HG02571 (cell line): ENCODE measurements around the gene TSPAN12.
"Not testable (repeated sequence)": the region's sequence is repeated elsewhere in the genome, so short reads cannot be mapped to it uniquely, and the experiment has no call there.

Experiments
- ATAC-seq: cut with Tn5 transposase; IDR thresholded peaks from one replicate; pipeline ENCODE4 v1.9.1; 2021; ENCODE audit warnings: mild to moderate bottlenecking, moderate library complexity; ENCODE audit not compliant: unreplicated experiment

TSPAN12 gene

DNA sequence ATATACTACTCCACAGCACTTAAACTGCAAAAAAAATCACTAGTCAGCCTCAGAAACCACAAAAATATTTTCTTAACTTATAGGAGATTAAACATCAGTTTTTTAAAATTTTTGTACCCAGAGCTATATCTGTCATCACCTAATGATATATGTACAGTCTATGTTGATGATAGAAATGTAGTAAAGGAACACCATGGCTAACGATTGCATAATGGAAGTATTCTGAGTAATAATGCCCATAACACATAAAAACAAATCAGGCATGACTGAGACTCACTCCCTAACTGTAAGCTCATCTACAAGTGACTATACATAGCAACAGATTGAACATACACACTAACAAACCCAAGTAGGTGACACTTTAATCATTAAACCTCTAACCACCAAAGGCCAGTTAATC is 51.3 kb downstream of the TSPAN12 start:
- no peak for ATAC-seq

DNA sequence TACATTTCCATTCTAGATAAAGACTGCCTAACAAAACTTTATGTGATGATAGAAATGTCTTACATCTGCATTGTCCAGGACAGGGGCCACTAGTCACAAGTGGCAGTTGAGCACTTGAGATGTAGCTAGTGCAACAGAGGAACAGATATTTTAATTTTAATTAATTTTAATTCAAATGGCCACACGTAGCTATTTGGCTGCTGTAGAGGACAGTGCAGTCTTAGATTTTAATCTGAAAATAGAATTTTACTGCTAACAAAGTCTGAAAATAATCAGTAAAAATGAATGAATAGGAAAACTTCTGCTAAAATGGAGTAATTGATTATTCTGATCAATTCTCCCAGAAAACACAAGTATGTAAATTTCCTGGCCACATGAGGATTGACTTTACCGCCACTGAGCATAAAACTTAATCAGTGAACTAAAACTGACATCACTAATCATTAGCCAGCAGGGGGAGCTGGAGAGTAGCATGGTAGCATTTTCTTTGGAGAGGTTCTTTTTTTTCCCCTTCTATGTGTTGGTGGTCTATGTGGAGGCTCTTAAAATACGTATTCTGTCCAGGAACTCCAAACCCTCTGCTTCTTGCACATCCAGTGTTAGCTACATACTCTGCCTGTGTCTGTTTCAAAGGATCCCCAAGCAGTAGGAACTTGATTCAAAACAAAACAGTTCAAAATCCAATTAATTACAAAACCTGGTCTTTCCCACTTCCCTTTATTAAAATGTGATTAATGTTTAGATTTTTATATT is 52.1 kb downstream of the TSPAN12 start:
- peak; percentile 65 for ATAC-seq

DNA sequence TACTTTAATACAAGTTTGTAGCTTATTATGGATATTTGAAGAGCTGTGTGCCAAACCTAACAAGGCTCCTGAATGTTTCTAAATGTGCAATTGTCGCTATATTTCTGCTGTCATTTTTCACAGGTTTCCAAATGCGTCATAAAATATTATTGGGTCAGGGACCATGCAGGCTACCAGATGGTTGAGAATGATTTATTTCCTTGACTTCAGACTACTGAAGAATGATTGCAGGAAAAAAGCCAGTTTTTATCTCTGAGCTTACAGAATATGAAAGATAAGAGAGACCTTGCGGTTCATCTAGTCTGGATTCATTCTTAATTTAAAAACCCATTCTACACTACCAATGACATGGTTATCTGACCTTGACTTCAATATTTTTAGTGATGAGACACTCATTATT is 55.2 kb downstream of the TSPAN12 start:
- no peak for ATAC-seq

DNA sequence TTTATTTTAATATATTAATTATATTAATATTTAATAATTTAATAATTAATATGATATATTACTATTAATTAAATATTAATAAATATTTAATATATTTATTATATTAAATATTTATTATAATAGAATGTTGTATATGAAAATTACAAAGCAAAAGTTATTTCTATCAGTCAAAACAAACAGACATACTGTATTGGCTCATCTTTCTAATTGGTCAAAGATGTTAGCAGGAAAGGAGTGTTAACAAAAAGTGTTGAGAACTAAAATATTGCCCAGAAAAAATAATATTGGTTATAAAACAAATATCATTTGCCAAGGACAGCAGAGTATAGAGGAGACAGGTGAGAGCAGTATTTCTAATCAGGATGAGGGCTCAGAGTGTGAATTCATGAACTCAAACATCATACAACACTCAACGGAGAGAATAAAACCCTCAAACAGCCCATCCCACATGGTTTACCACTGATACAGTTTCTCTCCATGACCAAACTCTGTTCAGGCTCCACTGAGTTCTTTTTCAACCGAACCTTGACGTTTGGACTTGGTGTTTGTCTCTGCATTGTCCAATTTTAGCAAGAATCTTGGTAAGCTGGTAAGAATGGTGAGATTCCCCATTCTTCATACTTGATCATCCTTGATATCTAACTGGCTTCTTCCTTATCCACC is 58.0 kb downstream of the TSPAN12 start:
- no peak for ATAC-seq

DNA sequence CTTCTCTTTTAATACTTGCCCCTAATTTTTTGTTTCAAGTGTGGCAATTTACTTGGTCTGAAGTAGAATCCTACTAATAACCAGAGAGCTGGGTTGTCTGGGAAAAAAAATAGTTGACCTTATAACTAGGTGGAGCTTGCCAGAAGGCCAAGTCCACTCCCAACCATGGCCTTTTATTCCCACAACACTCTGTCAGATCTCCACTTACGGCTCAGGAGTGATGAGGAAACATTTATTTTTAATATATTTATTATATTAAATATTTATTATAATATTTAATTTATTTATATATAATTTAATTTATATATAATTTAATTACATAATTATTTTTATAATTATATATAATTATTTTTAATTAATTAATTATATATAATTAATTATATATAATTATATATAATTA is 58.8 kb downstream of the TSPAN12 start:
- no peak for ATAC-seq

DNA sequence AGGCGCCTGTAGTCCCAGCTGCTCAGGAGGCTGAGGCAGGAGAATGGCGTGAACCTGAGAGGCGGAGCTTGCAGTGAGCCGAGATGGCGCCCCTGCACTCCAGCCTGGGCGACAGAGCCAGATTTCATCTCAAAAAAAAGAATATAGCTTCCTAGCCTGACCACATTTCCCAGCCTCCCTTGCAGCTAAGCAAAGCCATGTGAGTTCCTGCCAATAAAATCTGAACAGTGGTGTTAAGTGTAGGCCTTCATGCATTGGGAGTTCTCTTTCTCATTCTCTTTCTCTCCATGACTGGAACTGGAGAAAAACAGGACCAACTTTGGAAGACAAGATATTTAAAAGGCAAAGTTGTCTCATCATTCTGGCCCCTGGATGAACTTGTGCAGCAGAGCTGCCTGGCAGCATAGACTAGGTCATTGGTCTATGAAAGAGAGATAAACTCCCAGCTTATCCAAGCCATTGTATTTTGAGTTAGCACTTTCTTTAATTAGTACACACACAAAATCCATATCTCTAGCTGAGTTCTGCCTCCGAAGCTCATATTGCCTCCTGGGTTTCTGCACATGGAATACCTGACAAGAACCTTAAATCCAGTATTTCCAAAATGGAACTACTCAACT is 60.8 kb downstream of the TSPAN12 start:
- ATAC-seq = no peak

DNA sequence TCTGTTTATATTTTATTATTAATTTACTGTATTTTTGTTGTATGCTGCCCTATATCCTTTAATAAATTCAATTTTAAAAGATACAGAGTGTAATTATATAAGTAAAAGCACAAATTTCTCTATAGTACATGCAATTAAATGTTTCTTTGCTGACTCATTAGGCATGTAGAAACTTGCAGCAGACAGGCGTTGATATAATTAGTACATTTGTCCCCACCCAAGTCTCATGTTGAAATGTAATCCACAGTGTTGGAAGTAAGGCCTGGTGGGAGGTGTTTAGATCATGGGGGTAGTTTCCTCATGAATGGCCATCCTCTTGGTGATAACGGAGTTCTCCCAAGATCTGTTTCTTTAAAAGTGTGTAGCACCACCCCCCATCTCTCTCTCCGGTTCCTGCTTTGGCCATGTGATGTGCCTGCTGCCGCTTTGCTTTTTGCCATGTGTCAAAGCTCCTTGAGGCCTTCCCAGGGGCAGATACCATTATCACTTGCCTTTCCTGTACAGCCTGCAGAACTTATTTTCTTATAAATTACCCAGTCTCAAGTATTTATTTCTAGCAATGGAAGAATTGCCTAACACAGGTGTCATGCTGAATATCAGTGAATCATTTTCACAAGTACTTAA is 63.7 kb downstream of the TSPAN12 start:
- no peak for ATAC-seq

DNA sequence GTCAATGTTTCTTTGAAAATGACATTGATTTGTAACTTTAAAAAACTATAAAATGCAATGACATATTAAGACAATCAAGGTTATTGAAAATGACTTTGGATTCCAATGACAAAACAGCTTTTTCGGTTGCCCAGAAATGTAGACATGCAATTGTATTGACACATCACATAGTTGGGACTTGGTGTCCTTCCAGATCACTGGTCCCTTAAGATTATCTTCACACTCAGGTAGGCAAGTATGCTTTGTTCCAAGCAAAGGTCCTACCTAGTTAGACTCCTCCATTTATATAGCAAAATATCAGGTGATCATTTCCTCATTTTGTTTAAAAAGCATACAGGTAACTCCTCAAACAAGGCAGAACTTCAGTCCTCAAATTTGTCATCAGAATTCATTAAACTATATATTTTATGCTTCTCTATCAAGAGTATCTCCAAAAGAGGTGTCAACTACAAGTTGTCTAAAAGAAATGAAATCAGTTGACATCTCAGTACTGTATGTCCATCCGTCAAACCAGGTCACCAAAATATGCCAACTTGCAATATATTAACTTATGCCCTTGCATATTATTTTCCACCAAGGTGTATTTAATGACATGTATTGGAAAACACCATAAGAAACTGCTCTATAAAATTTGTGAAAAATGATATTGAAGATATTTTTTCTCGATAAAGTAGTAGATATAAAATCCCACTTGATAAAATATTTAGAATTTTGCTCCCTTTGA is 64.6 kb downstream of the TSPAN12 start:
- no peak for ATAC-seq

DNA sequence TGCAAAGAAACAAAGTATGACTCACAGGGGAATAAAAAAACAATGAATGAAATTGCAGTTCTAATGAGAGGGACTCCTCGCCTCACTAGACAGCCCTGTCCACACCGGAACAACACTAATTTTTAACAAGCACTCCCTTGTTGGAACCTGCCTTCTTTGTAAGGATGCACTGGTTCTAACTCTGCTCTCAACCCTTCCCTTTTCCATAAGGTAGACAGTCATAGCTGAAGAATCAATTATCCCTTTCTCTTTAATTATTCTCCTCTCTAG is 65.1 kb downstream of the TSPAN12 start:
- no peak for ATAC-seq

DNA sequence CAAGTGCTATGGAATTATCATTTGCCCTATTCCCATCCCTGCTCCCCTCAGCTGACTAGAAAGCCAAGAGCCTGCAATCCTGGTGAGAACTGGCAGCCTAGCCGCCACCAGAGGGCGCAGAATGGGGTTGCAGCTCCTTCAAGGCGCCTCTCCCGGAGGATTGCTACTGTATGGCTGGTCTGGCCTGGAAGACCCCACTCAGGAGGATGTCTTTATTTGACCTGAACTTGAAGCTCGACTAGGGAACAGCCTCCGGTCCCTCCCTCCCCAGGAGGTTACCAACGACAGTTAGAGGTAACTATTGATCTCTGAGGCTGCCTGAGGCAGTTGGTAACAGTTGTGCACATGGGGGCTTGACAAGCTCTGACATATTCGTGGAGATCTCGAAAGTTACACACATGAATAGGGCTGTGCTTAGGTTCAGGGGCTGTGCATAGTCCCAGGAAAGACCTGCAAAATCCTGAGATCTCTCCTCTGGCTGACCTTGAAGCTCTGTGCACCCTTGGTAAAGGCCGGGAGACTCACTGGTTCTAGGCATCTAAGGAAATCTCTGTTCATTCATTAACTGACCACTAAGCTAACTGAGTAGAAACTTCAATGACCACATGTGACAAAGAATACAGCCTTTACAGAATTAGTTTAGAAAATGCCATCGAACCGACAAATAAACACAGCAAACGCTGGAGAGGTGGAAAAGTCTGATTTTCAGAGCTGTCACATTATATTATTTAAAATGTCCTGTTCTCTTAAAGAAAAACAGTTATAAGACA is 65.7 kb downstream of the TSPAN12 start:
- ATAC-seq = peak; percentile 92

DNA sequence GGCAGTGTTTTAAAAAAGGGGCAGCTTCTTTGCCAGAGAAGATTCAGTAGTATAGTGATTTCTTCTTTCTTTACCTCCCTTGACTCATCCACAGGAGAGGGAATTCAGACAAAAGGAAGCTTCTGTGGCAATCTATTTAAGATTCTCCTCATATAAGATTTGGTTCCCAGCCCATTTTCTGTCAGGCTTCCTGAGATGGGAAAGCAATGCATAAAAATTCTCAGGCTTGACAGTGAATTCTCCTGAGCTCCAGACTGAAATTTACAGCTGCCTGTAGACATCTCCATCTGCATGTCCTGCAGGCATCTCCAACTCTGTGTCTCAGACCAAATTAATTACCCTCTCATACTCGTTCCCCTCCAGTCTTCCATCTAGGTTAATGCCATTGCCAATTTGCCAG is 72.8 kb downstream of the TSPAN12 start:
- no peak for ATAC-seq

DNA sequence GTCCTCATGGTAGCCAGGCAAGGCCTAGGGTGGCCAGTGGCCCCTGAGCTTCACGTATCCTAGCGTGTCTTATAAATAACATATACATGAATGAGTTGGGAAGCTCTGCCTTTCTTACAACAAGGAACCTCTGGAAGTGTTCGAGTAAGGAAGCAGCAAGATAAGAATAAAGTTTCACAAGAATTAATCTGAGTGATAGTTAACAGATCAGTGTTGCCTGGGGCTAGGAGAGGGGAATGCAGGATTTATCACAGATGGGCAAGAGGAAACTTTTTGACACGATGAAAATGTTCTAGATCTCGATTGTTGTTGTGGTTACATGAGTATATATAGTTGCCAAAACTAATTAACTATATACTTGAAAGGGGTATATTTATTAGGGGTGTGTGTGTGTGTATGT is 74.2 kb downstream of the TSPAN12 start:
- ATAC-seq = no peak

DNA sequence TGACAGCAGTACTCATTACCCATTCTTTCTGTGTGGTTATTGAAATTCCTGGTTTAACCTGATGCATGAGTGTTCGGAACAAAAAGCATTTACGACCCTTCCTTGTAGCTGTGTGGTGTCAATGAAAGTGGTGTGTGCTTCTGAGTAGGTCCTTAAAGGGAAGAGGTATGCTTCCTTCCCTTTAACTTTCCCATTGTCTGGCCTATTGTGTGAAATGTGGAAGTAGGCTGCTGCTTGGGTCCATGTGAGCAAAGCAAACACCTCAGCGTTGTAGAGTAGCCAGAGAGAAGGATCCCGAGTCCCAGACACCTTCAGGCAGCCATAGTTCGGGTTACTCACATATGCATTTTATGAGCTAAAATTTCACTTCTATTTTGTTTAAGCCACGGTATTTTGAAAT is 74.7 kb downstream of the TSPAN12 start:
- no peak for ATAC-seq

DNA sequence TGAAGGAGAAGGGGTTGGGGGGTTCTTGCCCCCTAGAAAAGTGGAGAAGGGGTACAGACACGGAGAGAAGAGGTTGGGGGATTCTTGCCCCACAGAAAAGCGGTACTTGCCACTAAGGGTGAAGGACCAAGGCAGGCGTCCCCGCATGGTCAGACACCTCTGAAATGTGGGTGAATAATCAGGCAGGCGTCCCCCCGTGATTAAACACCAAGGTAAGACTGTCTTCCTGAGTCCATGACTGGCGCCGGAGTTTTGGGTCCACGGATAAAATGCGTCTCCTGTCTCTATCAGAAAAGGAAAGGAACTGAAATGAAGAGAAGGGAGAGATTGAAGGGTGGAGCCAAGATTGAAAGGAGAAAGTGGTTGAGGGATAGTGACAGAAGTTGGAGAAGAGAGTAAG is 76.0 kb downstream of the TSPAN12 start:
- not testable (repeated sequence) for ATAC-seq

DNA sequence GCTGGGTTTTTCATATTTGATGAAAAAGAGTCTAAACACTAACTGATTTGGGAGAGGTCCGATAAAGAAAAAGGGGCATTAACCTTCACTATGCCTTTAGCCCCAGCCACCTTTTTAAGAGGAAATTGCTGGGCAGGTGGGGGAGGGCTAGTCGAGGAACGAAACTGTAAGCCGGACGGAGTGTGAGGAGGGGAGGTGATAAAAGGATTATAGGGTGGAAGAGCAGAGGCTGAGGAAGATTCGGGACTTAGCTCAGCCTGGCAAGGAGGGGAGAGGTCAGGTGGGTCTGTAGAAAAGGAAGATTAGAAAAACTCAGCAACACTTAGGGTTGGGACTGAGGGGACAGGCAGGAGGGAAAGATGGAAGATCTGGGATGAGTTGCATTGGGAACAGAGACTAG is 77.0 kb downstream of the TSPAN12 start:
- no peak for ATAC-seq

DNA sequence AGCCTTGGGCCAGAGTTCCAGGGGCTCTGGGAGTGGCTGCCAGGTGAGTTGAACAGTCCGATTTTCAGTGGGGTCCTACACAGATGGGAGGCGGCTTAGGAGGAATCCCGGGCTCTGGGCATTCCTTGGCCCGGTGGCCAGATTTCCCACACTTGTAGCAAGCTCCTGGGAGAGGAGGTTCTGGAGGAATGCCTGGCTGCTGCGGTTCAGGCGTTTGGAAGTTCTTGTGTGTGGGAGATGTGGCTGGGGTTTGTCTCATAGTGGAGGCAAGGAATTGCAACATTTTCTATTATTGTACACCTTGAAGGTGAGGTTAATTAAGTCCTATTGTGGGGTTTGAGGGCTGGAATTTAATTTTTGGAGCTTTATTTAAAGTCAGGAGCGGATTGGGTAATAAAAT is 77.5 kb downstream of the TSPAN12 start:
- ATAC-seq = not testable (repeated sequence)

DNA sequence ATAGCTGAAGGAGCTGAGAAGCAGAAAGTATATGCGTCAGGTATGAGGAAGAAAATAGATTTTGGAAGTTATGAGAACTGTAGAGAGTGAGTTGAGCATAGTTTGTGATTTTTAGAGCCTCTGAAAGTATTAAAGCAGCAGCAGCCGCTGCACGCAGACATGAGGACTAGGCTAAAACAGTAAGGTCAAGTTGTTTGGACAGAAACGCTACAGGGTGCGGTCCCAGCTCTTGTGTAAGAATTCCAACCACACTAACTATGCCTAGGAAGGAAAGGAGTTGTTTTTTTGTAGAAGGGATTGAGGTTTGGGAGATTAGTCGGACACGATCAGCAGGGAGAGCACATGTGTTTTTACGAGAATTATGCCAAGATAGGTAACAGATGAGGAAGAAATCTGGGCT is 78.9 kb downstream of the TSPAN12 start:
- ATAC-seq = not testable (repeated sequence)

DNA sequence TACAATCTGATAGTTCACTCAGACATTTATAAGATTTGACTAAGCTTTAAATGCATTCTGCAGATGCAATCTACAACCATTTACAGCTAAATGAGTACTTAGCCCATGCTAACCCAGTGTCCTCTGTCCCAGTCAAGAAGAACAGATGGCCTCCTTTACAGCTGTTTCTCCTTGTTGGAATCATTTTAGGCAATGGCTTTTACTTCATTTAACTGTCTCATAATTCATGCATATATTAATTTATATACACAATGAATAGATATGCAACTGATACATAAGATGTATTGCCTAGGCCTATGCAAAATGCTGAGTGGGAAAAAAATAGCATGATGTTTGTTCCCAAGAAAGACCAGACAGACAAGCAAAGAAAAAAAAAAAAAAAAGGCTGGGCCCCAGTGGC is 82.2 kb downstream of the TSPAN12 start:
- ATAC-seq = no peak

DNA sequence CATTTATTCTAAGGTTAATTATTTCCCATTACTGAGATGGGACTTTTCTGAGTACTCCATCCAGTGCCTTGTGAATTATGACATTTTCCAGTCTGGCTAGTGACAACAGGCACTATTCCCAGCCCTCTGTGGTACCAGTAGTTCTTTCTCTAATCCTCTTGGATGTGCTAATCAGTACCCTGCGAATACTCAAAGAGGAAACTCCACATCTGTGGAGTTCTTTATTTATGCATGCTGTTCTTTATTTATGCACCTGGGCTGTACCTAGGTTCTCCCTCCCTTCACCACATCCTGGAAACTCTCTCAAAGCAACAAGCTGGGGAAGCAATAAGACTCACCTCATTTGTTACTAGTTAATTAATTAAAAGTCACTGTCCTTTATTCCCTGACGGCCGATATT is 83.5 kb downstream of the TSPAN12 start:
- no peak for ATAC-seq

DNA sequence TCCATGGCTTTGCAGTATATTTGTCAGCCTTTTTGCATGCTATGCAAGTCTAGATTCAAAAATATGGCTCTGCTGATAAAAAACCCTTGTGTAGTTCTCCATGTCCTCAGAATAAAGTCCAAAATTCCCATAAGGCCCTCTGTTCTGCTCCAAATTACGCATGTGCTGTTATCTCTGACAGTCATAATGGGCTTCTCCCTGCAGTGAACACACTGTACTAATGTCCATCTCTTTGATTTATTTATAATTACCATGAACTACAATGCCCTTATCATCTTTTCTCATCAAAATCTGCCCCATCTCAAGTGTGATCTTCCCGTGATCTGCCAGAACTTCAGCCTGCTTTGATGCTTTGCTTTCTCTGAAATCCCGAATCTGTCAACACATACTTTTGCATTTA is 87.7 kb downstream of the TSPAN12 start:
- no peak for ATAC-seq

DNA sequence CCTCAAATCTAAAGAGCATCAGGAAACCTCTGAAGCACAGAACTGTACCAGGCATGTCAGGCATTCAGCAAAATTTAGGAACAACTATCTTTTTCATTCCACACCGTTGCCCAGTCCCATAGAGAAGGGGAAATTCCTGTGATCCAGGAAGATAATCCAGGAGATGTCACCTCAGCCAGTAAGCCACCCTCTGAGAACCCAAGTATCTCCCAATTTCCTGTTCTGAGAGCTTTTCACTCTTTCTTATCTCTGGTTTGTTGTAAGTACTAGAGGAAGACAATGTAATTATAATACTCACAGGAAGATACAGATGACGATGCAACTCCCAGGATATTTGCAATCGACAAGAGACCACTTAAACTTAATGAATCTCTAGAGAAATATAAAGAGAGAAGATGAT is 97.1 kb downstream of the TSPAN12 start:
- no peak for ATAC-seq
